AG10803 (cell line): ENCODE results near the gene MYH10.

Experiments
- DNase-seq: peaks from one replicate; pipeline ENCODE4 v3.0.0; 2010; ENCODE audit warnings: low read depth
- H3K4me3 ChIP-seq: 2 replicates; pipeline ENCODE4 v1.5.1; 2011; ENCODE audit warnings: mild to moderate bottlenecking, low read length, control low read depth
- CTCF ChIP-seq: conservative IDR thresholded peaks from 2 replicates; pipeline ENCODE4 v1.5.1; 2011; ENCODE audit warnings: mild to moderate bottlenecking, low read length, control low read depth, inconsistent platforms

MYH10 gene

GRCh38 chr17:8473451-8474192, 156.9 kb downstream of the MYH10 start:
- H3K4me3 ChIP-seq: no peak overlapping the region
- DNase-seq: no peak
- no peak for TF ChIP-seq CTCF

- no peak overlapping the region for H3K4me3 ChIP-seq
- TF ChIP-seq CTCF: no peak
- DNase-seq: no peak
Observed at GRCh38 chr17:8472663-8473062, 157.9 kb downstream of the MYH10 start.

- no peak for TF ChIP-seq CTCF
- DNase-seq: no peak
- no peak overlapping the region for H3K4me3 ChIP-seq
Observed at GRCh38 chr17:8470447-8471047, 160.0 kb downstream of the MYH10 start.

- no peak overlapping the region for H3K4me3 ChIP-seq
- no peak for DNase-seq
- no peak for TF ChIP-seq CTCF
Observed at GRCh38 chr17:8469964-8470363, 160.6 kb downstream of the MYH10 start.

- no peak for DNase-seq
- TF ChIP-seq CTCF: no peak
- H3K4me3 ChIP-seq: no peak overlapping the region
Observed at GRCh38 chr17:8468980-8469379, 161.5 kb downstream of the MYH10 start.

- H3K4me3 ChIP-seq: no peak overlapping the region
- no peak for DNase-seq
- no peak for TF ChIP-seq CTCF
Observed at GRCh38 chr17:8468127-8468526, 162.4 kb downstream of the MYH10 start.

GRCh38 chr17:8467527-8467926, 163.0 kb downstream of the MYH10 start:
- DNase-seq: no peak
- H3K4me3 ChIP-seq: no peak overlapping the region
- TF ChIP-seq CTCF: no peak
